Liver (tissue), 3 donors: ENCODE data around the gene RASL10A.

Experiments used
- CTCF ChIP-seq: fragments of 150-350 bp; IDR thresholded peaks from 2 replicates; pipeline ENCODE4 v1.5.1; 2017; ENCODE audit warnings: improper control_type of control experiment, low read depth, low read length; ENCODE audit not compliant: missing input control
- RAD21 ChIP-seq, 2 donors: IDR thresholded peaks; 2 replicates each; pipeline ENCODE4 v1.6.1; 2016; ENCODE audit warnings: antibody characterized with exemption in 2 of 2, mild to moderate bottlenecking in 2 of 2
- REST ChIP-seq: IDR thresholded peaks from 2 replicates; pipeline ENCODE4 v1.6.1; 2016; ENCODE audit warnings: antibody characterized with exemption, mild to moderate bottlenecking
- donor health status: healthy.
- donor health status: healthy.

- TF ChIP-seq CTCF: no peak
- no peak for TF ChIP-seq RAD21 (IDR thresholded peaks at IDR 0.05)
- TF ChIP-seq REST: no peak
Measured at GRCh38 chr22:29338398-29338797, 22.9 kb upstream of the RASL10A start.
